ENCODE measurements around the gene ARHGAP12. TPM values are rescaled to one million over a fixed set of nuclear protein-coding genes. Genes with fewer than 3 reads are reported as not detected.

The ARHGAP12 gene
- polyA plus RNA-seq, 1 of the 3 experiments (the other 2 are of a cell fraction): 8.6 TPM

GRCh38 chr10:31756729-31757110, 171.9 kb downstream of the ARHGAP12 start:
- no peak for DNase-seq
- Histone ChIP-seq H3K4me1 (ENCODE audit: control insufficient read depth in 1 of 2, insufficient read depth in 2 of 2, low read depth in 1 of 2, low read length in 1 of 2) (peaks cover 4 to 30% of the 10 kb centered on the region in 2 experiments; a peak in 2 of 4 replicates), H3K4me3 (ENCODE audit: low read depth in 2 of 2, low read length in 1 of 2) (no peak overlapping the region), H3K36me3 (replicated peaks in 1 of 2; ENCODE audit: control insufficient read depth in 1 of 2, insufficient read depth in 2 of 2, low read length in 1 of 2) (no peaks in the 10 kb centered on the region), H3K27me3 (ENCODE audit: insufficient read depth) (no peaks in the 10 kb centered on the region), H4K20me1 (ENCODE audit: insufficient read depth) (no peaks in the 10 kb centered on the region), H3K9me3 (no peaks in the 10 kb centered on the region), H3K9me2 (no peaks in the 10 kb centered on the region), H3K9ac (no peak overlapping the region), H3K27ac (ENCODE audit: low read depth in 2 of 2, low read length in 1 of 2) (no peak overlapping the region), H3F3A (replicated peaks; ENCODE audit: insufficient read depth) (peaks cover 5% of the 10 kb centered on the region), H3K79me2 (ENCODE audit: insufficient read depth) (no peaks in the 10 kb centered on the region), H3K4me2 (no peak overlapping the region), H2AFZ (ENCODE audit: low read depth) (no peak overlapping the region)
- TF ChIP-seq NFIC (IDR thresholded peaks at IDR 0.05; ENCODE audit: borderline replicate concordance) (no peak), REST (IDR thresholded peaks at IDR 0.05; ENCODE audit: low read depth, low read length) (no peak)
- ChIA-PET CTCF (interaction anchor here (1.0 kb wide), 1 partner anchor 52 kb away, joined by 4 read pairs; no protein-coding TSS in a partner anchor), POLR2A (no interaction called here)
- WGBS (ENCODE audit: low lambda C conversion rate): 92% methylated on average over 11 of the region's 11 CpGs

- Histone ChIP-seq H3K27me3 (ENCODE audit: insufficient read depth) (no peaks in the 10 kb centered on the region), H3K4me3 (ENCODE audit: low read depth in 2 of 2, low read length in 1 of 2) (no peak overlapping the region), H3F3A (replicated peaks; ENCODE audit: insufficient read depth) (peaks cover 5% of the 10 kb centered on the region), H3K9me2 (no peaks in the 10 kb centered on the region), H3K4me1 (ENCODE audit: control insufficient read depth in 1 of 2, insufficient read depth in 2 of 2, low read depth in 1 of 2, low read length in 1 of 2) (peaks cover 4 to 35% of the 10 kb centered on the region in 2 experiments; a peak in 2 of 4 replicates), H3K9ac (no peak overlapping the region), H2AFZ (ENCODE audit: low read depth) (no peak overlapping the region), H3K36me3 (replicated peaks in 1 of 2; ENCODE audit: control insufficient read depth in 1 of 2, insufficient read depth in 2 of 2, low read length in 1 of 2) (no peaks in the 10 kb centered on the region), H4K20me1 (ENCODE audit: insufficient read depth) (no peaks in the 10 kb centered on the region), H3K9me3 (no peaks in the 10 kb centered on the region), H3K27ac (ENCODE audit: low read depth in 2 of 2, low read length in 1 of 2) (no peak overlapping the region), H3K79me2 (ENCODE audit: insufficient read depth) (no peaks in the 10 kb centered on the region), H3K4me2 (no peak overlapping the region)
- 88% methylated on average over 10 of the region's 10 CpGs for WGBS (ENCODE audit: low lambda C conversion rate)
- TF ChIP-seq CHD2 (IDR thresholded peaks at IDR 0.05; ENCODE audit: low read length, partially characterized antibody): no peak
- no peak for TF ChIP-seq POLR2AphosphoS5 (IDR thresholded peaks at IDR 0.05; ENCODE audit: low read depth, low read length)
- no peak for TF ChIP-seq NRF1 (IDR thresholded peaks at IDR 0.05; ENCODE audit: low read depth, low read length)
- no peak for TF ChIP-seq JUND (IDR thresholded peaks at IDR 0.05)
- TF ChIP-seq RFX5 (IDR thresholded peaks at IDR 0.05; ENCODE audit: low read length): no peak
- TF ChIP-seq EP300 (IDR thresholded peaks at IDR 0.05; ENCODE audit: borderline replicate concordance in 1 of 2, low read depth in 1 of 2, low read length in 1 of 2): no peak
- no peak for TF ChIP-seq SIN3A (IDR thresholded peaks at IDR 0.05; ENCODE audit: borderline replicate concordance, low read depth, low read length)
- TF ChIP-seq FOSL2 (IDR thresholded peaks at IDR 0.05; ENCODE audit: borderline replicate concordance, low read depth): no peak
- no peak for TF ChIP-seq MXI1 (IDR thresholded peaks at IDR 0.05; ENCODE audit: low read depth, low read length)
- TF ChIP-seq PBX3 (IDR thresholded peaks at IDR 0.05): no peak
- no peak for TF ChIP-seq RAD21 (IDR thresholded peaks at IDR 0.05; ENCODE audit: low read length)
- TF ChIP-seq, protein P1, sequence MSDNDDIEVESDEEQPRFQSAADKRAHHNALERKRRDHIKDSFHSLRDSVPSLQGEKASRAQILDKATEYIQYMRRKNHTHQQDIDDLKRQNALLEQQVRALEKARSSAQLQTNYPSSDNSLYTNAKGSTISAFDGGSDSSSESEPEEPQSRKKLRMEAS (IDR thresholded peaks at IDR 0.05; ENCODE audit: low read depth): no peak
- no peak for TF ChIP-seq FOXJ3 (CRISPR knock-in tag; IDR thresholded peaks at IDR 0.05)
- no peak for TF ChIP-seq EZH2phosphoT487 (IDR thresholded peaks at IDR 0.05; ENCODE audit: borderline replicate concordance, low read depth)
- TF ChIP-seq IRF3 (IDR thresholded peaks at IDR 0.05; ENCODE audit: low read depth, low read length): no peak
- no peak for TF ChIP-seq RXRA (IDR thresholded peaks at IDR 0.05; ENCODE audit: borderline replicate concordance, low read depth)
- POLR2A ChIA-PET: no interaction called here
- CTCF ChIA-PET: interaction anchor here (1.0 kb wide), 1 partner anchor 52 kb away, joined by 4 read pairs; no protein-coding TSS in a partner anchor
- no peak for DNase-seq
These were observed 172.4 kb downstream of the ARHGAP12 start for GRCh38 chr10:31756101-31756728.
